HepG2 (cell line): ENCODE results near the gene KDM7A. TPM values are rescaled to one million over a fixed set of nuclear protein-coding genes. Genes with fewer than 3 reads are reported as not detected.

Source experiments
- ATAD3A ChIP-seq: sonication (generic); formaldehyde crosslinking; IDR thresholded peaks from 2 replicates; pipeline ENCODE4 v1.4.0; 2020; ENCODE audit warnings: missing genetic modification reagents
- BRD4 ChIP-seq: sonication (generic); formaldehyde crosslinking; IDR thresholded peaks from 2 replicates; pipeline ENCODE4 v1.4.0; 2020; ENCODE audit warnings: missing genetic modification reagents
- CENPT ChIP-seq: sonication (generic); formaldehyde crosslinking; IDR thresholded peaks from 2 replicates; pipeline ENCODE4 v1.8.0; 2022; ENCODE audit warnings: low read depth, mild to moderate bottlenecking, moderate library complexity, missing genetic modification reagents
- ELF4 ChIP-seq: sonication (generic); formaldehyde crosslinking; IDR thresholded peaks from 2 replicates; pipeline ENCODE4 v1.5.0; 2020; ENCODE audit warnings: missing genetic modification reagents, mild to moderate bottlenecking, moderate library complexity, borderline replicate concordance
- FOXP1 ChIP-seq, 2 experiments: fragments of 450-650 bp in 1 of 2; IDR thresholded peaks; 2 replicates each; pipeline ENCODE4 v1.6.1; 2017 to 2018; ENCODE audit warnings: antibody characterized with exemption in 1 of 2
- JUN ChIP-seq: sonication (generic); formaldehyde crosslinking; IDR thresholded peaks from 2 replicates; pipeline ENCODE4 v1.4.0; 2020; ENCODE audit warnings: mild to moderate bottlenecking, missing genetic modification reagents
- JUND ChIP-seq: sonication (generic); formaldehyde crosslinking; IDR thresholded peaks from 2 replicates; pipeline ENCODE4 v1.8.0; 2022; ENCODE audit warnings: mild to moderate bottlenecking, missing genetic modification reagents
- MAFG ChIP-seq: sonication (generic); formaldehyde crosslinking; IDR thresholded peaks from 2 replicates; pipeline ENCODE4 v1.5.1; 2020; ENCODE audit warnings: mild to moderate bottlenecking, missing genetic modification reagents
- PAF1 ChIP-seq: IDR thresholded peaks from 2 replicates; pipeline ENCODE4 v1.6.1; 2016; ENCODE audit warnings: missing genetic modification reagents, missing compliant biosample characterization
- TBL1XR1 ChIP-seq: fragments of 150-350 bp; IDR thresholded peaks from 2 replicates; pipeline ENCODE4 v1.6.1; 2014; ENCODE audit warnings: borderline replicate concordance, low read length; ENCODE audit not compliant: partially characterized antibody
- TBX3 ChIP-seq: fragments of 450-650 bp; IDR thresholded peaks from 2 replicates; pipeline ENCODE4 v1.6.1; 2017; ENCODE audit warnings: antibody characterized with exemption, mild to moderate bottlenecking, inconsistent platforms, borderline replicate concordance
- TRIM24 ChIP-seq: sonication (generic); formaldehyde crosslinking; IDR thresholded peaks from 2 replicates; pipeline ENCODE4 v1.8.0; 2022; ENCODE audit warnings: mild to moderate bottlenecking, missing genetic modification reagents
- YEATS2 ChIP-seq: sonication (generic); formaldehyde crosslinking; IDR thresholded peaks from 2 replicates; pipeline ENCODE4 v1.4.0; 2020; ENCODE audit warnings: missing genetic modification reagents, borderline replicate concordance
- ZNF136 ChIP-seq: sonication (generic); formaldehyde crosslinking; IDR thresholded peaks from 2 replicates; pipeline ENCODE4 v1.8.1; 2022; ENCODE audit warnings: low read depth, mild to moderate bottlenecking, moderate library complexity, missing genetic modification reagents
- ZNF260 ChIP-seq: sonication (generic); formaldehyde crosslinking; IDR thresholded peaks from 2 replicates; pipeline ENCODE4 v1.4.0; 2020; ENCODE audit warnings: missing genetic modification reagents, low read depth, mild to moderate bottlenecking, borderline replicate concordance
- ZNF264 ChIP-seq: sonication (generic); formaldehyde crosslinking; IDR thresholded peaks from 2 replicates; pipeline ENCODE4 v1.4.0; 2020; ENCODE audit warnings: missing genetic modification reagents
- ZNF329 ChIP-seq: sonication (generic); formaldehyde crosslinking; IDR thresholded peaks from 2 replicates; pipeline ENCODE4 v1.9.0; 2021; ENCODE audit warnings: low read depth, mild to moderate bottlenecking, missing genetic modification reagents
- ZNF552 ChIP-seq: sonication (generic); formaldehyde crosslinking; IDR thresholded peaks from 2 replicates; pipeline ENCODE4 v1.9.0; 2022; ENCODE audit warnings: missing genetic modification reagents, mild to moderate bottlenecking, borderline replicate concordance
- ZNF569 ChIP-seq: sonication (generic); formaldehyde crosslinking; IDR thresholded peaks from 2 replicates; pipeline ENCODE4 v1.5.0; 2020; ENCODE audit warnings: mild to moderate bottlenecking, missing genetic modification reagents, moderate library complexity, borderline replicate concordance
- ZNF605 ChIP-seq: sonication (generic); formaldehyde crosslinking; IDR thresholded peaks from 2 replicates; pipeline ENCODE4 v1.8.0; 2022; ENCODE audit warnings: mild to moderate bottlenecking, missing genetic modification reagents
- ZNF788 ChIP-seq: sonication (generic); formaldehyde crosslinking; IDR thresholded peaks from 2 replicates; pipeline ENCODE4 v1.5.0; 2020; ENCODE audit warnings: mild to moderate bottlenecking, missing genetic modification reagents, borderline replicate concordance
- polyA plus RNA-seq, 8 experiments: library from polyadenylated mRNA; depleted of rRNA in 3 of 8; stranded (reverse) in 7 of 8; unstranded in 1 of 8; fragments of >200 nt; fragmentation: Illumina TruSeq in 4 of 8; extraction: Trizol in 4 of 8; gene quantifications; 2 replicates each; pipeline versions ENCODE4 v1.2.1 to v1.2.3, GENCODE V29; 2011 to 2016; ENCODE audit warnings: low read depth in 4 of 8, missing spikeins in 1 of 8, mixed read lengths in 1 of 8; ENCODE audit not compliant: insufficient read depth in 1 of 8
- total RNA-seq, 5 experiments: library from RNA; depleted of rRNA; stranded (reverse); fragments of >200 nt; fragmentation: Illumina TruSeq; extraction: Trizol; gene quantifications; 2 replicates each; pipeline ENCODE4 v1.2.3, GENCODE V29; 2016; ENCODE audit warnings: low read depth in 1 of 5
- TF ChIP-seq, protein P1 (sequence below), 2 experiments: fragments of 450-650 bp in 1 of 2; sonication (generic) in 1 of 2; formaldehyde crosslinking; IDR thresholded peaks; 2 replicates each; pipeline versions ENCODE4 v1.5.0 to v1.8.0; 2020 to 2022; ENCODE audit warnings: mild to moderate bottlenecking in 1 of 2, missing genetic modification reagents in 1 of 2
- TF ChIP-seq, protein P2 (sequence below): sonication (generic); formaldehyde crosslinking; IDR thresholded peaks from 2 replicates; pipeline ENCODE4 v1.5.1; 2020; ENCODE audit warnings: mild to moderate bottlenecking, missing genetic modification reagents, moderate library complexity
- TF ChIP-seq, protein P3 (sequence below): sonication (generic); formaldehyde crosslinking; IDR thresholded peaks from 2 replicates; pipeline ENCODE4 v1.4.0; 2020; ENCODE audit warnings: low read depth, mild to moderate bottlenecking, missing genetic modification reagents

The KDM7A gene
- total and polyA plus RNA-seq, 2 of the 13 experiments (the other 11 are each of a cell fraction or from before 2014, with no cell fraction given), result 10.8 to 16.8 TPM

DNA sequence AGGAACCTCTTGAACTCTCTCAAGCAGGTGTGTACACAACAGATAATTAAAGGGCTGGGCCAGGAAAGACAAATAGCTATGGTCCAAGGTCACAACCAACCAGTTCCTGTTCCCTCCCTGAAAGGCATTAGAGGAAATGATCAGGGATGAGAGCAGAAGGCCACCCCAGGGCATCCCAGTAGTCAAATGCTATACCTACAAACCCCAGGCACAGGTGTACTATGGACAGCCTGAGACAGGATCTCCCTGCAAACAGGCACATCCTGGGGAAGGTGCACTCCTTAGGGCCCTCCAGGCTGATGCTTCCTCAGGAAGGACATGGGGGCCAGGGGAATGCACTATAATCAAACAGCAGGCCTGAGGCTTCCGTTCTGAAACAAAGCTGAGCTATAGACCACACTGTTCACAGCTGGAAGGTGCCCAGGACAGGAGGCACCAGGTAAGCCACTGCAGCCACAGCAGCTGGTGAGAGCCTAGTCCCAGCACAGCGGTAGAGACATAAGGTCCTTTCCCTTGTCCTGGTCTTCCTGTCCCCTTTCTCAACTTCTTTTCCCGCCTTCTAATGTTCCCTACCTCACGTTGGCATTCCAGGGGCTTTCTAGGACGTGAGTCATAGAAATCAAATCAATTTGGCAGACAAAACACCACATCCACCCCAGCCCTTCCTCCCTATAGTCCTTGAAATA, 127.3 kb downstream of the KDM7A start (continued):
- TF ChIP-seq BRD4 (CRISPR knock-in tag), result peak; percentile 86
- no peak for TF ChIP-seq ZNF329 (CRISPR knock-in tag)
- peak; percentile 87 for TF ChIP-seq TBX3
- TF ChIP-seq ZNF136 (CRISPR knock-in tag), result no peak
- TF ChIP-seq, protein P1, sequence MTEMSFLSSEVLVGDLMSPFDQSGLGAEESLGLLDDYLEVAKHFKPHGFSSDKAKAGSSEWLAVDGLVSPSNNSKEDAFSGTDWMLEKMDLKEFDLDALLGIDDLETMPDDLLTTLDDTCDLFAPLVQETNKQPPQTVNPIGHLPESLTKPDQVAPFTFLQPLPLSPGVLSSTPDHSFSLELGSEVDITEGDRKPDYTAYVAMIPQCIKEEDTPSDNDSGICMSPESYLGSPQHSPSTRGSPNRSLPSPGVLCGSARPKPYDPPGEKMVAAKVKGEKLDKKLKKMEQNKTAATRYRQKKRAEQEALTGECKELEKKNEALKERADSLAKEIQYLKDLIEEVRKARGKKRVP (CRISPR knock-in tag; IDR thresholded peaks at IDR 0.05), result peak in 1 of 2 experiments; percentile 43; a peak in 1 of 4 replicates
- no peak for TF ChIP-seq PAF1 (CRISPR knock-in tag)
- peak; percentile 64; the same call in 1 of the 2 replicates for TF ChIP-seq JUN (CRISPR knock-in tag)
- no peak for TF ChIP-seq MAFG
- peak; percentile 71; the same call in 1 of the 2 replicates for TF ChIP-seq YEATS2
- no peak for TF ChIP-seq JUND
- TF ChIP-seq TBL1XR1, result peak; percentile 96
- TF ChIP-seq ZNF260 (CRISPR knock-in tag), result no peak
- TF ChIP-seq ZNF264 (CRISPR knock-in tag), result peak; percentile 86
- peak; percentile 67; the same call in 1 of the 2 replicates for TF ChIP-seq ZNF552 (CRISPR knock-in tag)
- TF ChIP-seq, protein P2, sequence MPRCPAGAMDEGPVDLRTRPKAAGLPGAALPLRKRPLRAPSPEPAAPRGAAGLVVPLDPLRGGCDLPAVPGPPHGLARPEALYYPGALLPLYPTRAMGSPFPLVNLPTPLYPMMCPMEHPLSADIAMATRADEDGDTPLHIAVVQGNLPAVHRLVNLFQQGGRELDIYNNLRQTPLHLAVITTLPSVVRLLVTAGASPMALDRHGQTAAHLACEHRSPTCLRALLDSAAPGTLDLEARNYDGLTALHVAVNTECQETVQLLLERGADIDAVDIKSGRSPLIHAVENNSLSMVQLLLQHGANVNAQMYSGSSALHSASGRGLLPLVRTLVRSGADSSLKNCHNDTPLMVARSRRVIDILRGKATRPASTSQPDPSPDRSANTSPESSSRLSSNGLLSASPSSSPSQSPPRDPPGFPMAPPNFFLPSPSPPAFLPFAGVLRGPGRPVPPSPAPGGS, result peak; percentile 49; the same call in 1 of the 2 replicates
- TF ChIP-seq CENPT, result no peak
- peak; percentile 70; the same call in 1 of the 2 replicates for TF ChIP-seq TRIM24 (CRISPR knock-in tag)
- TF ChIP-seq ATAD3A, result no peak
- TF ChIP-seq FOXP1 (IDR thresholded peaks at IDR 0.05), result 0 out of 2 replicates have a peak, but pooled peaks have one; percentile 41
- peak; percentile 94 for TF ChIP-seq FOXP1 (CRISPR knock-in tag; IDR thresholded peaks at IDR 0.05)
- no peak for TF ChIP-seq ZNF569 (CRISPR knock-in tag)
- peak; percentile 77; the same call in 1 of the 2 replicates for TF ChIP-seq ELF4 (CRISPR knock-in tag)
- TF ChIP-seq ZNF788 (CRISPR knock-in tag), result peak; percentile 97
- peak; percentile 100 for TF ChIP-seq ZNF605
- TF ChIP-seq, protein P3, sequence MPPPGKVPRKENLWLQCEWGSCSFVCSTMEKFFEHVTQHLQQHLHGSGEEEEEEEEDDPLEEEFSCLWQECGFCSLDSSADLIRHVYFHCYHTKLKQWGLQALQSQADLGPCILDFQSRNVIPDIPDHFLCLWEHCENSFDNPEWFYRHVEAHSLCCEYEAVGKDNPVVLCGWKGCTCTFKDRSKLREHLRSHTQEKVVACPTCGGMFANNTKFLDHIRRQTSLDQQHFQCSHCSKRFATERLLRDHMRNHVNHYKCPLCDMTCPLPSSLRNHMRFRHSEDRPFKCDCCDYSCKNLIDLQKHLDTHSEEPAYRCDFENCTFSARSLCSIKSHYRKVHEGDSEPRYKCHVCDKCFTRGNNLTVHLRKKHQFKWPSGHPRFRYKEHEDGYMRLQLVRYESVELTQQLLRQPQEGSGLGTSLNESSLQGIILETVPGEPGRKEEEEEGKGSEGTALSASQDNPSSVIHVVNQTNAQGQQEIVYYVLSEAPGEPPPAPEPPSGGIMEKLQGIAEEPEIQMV (CRISPR knock-in tag), result peak; percentile 64; the same call in 1 of the 2 replicates
